ENCODE measurements around the gene GFOD1. TPM values are rescaled to one million over a fixed set of nuclear protein-coding genes. Genes with fewer than 3 reads are reported as not detected.

GFOD1 gene
- total RNA-seq, 1 experiment from 2014 or later, result 0.68 TPM

DNA sequence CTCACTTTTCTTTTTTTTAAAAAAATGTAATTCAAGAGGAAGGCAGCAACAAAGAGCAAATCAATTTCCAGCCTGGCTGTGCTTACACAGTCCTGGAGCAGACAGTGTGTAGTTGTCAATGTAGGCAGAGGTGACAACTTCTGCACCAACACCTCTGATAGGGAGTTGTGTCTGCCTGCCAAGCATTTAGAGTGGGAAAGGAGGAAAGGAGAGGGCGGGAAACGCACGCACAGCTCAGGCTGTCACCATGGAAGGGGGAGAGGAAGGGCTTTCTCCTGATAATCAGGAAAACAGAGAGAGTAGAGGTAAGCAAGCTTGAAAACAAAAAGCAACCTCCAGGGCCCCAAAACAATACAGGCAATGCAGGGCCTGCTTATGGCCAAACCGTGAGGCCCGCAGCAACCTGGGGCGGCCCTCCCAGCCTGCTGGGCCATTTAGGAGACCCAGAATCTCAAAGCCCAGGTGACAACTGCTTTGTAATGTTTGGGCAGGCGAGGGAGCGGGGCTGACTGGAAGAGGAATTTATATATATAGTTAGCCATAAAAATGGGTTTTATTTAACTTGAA is 41.5 kb upstream of the GFOD1 start:
- Histone ChIP-seq H3K27me3 (ENCODE audit: insufficient read depth, low read depth) (no peaks in the 10 kb centered on the region), H3K4me1 (replicated peaks; ENCODE audit: insufficient read depth) (peaks cover 20% of the 10 kb centered on the region), H3K9me2 (ENCODE audit: insufficient read depth) (no peaks in the 10 kb centered on the region), H3K9me3 (ENCODE audit: insufficient read depth, low read depth) (no peaks in the 10 kb centered on the region), H3F3A (ENCODE audit: insufficient read depth, low read depth) (peaks cover 5% of the 10 kb centered on the region; the same call in 1 of the 2 replicates), H4K20me1 (ENCODE audit: insufficient read depth) (no peaks in the 10 kb centered on the region), H3K27ac (no peak overlapping the region), H2AFZ (no peak overlapping the region), H3K36me3 (ENCODE audit: low read depth) (no peaks in the 10 kb centered on the region), H3K4me2 (no peak overlapping the region), H3K4me3 (no peak overlapping the region), H3K79me2 (ENCODE audit: low read depth) (no peaks in the 10 kb centered on the region)
- TF ChIP-seq EZH2 (IDR thresholded peaks at IDR 0.05; ENCODE audit: low read depth), result no peak
- TF ChIP-seq, protein P1, sequence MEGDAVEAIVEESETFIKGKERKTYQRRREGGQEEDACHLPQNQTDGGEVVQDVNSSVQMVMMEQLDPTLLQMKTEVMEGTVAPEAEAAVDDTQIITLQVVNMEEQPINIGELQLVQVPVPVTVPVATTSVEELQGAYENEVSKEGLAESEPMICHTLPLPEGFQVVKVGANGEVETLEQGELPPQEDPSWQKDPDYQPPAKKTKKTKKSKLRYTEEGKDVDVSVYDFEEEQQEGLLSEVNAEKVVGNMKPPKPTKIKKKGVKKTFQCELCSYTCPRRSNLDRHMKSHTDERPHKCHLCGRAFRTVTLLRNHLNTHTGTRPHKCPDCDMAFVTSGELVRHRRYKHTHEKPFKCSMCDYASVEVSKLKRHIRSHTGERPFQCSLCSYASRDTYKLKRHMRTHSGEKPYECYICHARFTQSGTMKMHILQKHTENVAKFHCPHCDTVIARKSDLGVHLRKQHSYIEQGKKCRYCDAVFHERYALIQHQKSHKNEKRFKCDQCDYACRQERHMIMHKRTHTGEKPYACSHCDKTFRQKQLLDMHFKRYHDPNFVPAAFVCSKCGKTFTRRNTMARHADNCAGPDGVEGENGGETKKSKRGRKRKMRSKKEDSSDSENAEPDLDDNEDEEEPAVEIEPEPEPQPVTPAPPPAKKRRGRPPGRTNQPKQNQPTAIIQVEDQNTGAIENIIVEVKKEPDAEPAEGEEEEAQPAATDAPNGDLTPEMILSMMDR (conservative IDR thresholded peaks at IDR 0.05), result no peak
- POLR2A ChIA-PET (ENCODE audit: unreplicated experiment), result no interaction called here
- intact Hi-C loops (cut with micrococcal nuclease; ENCODE audit: unreplicated experiment), result no loop called here
- DNase-seq, result no peak
- CTCF ChIA-PET, result no interaction called here
- no TSS peak for BruUV-seq (replicated peaks)

DNA sequence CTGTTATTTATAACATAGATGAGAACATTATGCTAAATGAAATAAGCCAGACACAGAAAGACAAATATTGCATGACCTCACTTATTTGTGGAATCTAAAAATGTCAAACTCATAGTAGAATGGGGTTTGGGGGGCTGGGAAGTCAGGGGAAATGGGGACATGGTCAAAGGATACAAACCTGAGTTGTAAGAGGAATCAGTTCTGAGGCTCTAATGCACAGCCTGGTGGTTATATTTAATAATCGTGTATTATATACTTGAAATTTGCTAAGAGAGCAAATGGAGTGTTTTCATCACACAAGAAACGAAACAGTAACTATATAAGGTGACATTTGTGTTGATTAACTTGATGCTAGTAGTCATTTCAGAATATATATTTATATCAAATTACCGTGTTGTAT is 40.8 kb upstream of the GFOD1 start:
- Histone ChIP-seq H3K27ac (no peak overlapping the region), H3K4me1 (replicated peaks; ENCODE audit: insufficient read depth) (peaks cover 20% of the 10 kb centered on the region), H2AFZ (no peak overlapping the region), H3K79me2 (ENCODE audit: low read depth) (no peaks in the 10 kb centered on the region), H3K36me3 (ENCODE audit: low read depth) (no peaks in the 10 kb centered on the region), H3K9me3 (ENCODE audit: insufficient read depth, low read depth) (no peaks in the 10 kb centered on the region), H3F3A (ENCODE audit: insufficient read depth, low read depth) (peaks cover 5% of the 10 kb centered on the region; the same call in 1 of the 2 replicates), H3K4me2 (no peak overlapping the region), H3K9me2 (ENCODE audit: insufficient read depth) (no peaks in the 10 kb centered on the region), H3K27me3 (ENCODE audit: insufficient read depth, low read depth) (no peaks in the 10 kb centered on the region), H3K4me3 (no peak overlapping the region), H4K20me1 (ENCODE audit: insufficient read depth) (no peaks in the 10 kb centered on the region)
- ChIA-PET POLR2A (ENCODE audit: unreplicated experiment) (no interaction called here), CTCF (no interaction called here)
- no peak for TF ChIP-seq EZH2 (IDR thresholded peaks at IDR 0.05; ENCODE audit: low read depth)
- TF ChIP-seq, protein P1 (conservative IDR thresholded peaks at IDR 0.05), result no peak
- DNase-seq, result no peak
- no TSS peak for BruUV-seq (replicated peaks)
- intact Hi-C loops (cut with micrococcal nuclease; ENCODE audit: unreplicated experiment), result no loop called here

DNA sequence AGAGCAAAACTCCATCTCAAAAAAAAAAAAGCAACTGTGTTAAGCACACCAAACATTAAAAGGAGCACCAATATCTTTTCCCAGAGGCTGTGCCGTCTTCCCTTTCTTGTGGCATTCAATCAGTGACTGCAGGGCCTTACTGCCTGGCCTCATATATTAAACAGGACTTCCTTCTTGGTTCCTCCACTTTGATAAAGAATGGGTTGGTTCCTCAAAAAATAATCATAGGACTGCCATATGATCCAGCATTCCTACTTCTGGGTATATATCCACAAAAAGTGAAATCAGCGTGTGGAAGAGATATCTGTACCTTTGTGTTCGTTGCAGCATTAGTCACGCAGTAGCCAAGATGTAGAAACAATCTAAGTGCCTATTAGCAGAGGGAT is 40.3 kb upstream of the GFOD1 start:
- Histone ChIP-seq H3K36me3 (ENCODE audit: low read depth) (no peaks in the 10 kb centered on the region), H3F3A (ENCODE audit: insufficient read depth, low read depth) (peaks cover 5% of the 10 kb centered on the region; the same call in 1 of the 2 replicates), H3K27me3 (ENCODE audit: insufficient read depth, low read depth) (no peaks in the 10 kb centered on the region), H3K27ac (no peak overlapping the region), H3K4me3 (no peak overlapping the region), H3K9me3 (ENCODE audit: insufficient read depth, low read depth) (no peaks in the 10 kb centered on the region), H3K4me2 (no peak overlapping the region), H3K9me2 (ENCODE audit: insufficient read depth) (no peaks in the 10 kb centered on the region), H3K79me2 (ENCODE audit: low read depth) (no peaks in the 10 kb centered on the region), H4K20me1 (ENCODE audit: insufficient read depth) (no peaks in the 10 kb centered on the region), H3K4me1 (replicated peaks; ENCODE audit: insufficient read depth) (peaks cover 23% of the 10 kb centered on the region), H2AFZ (no peak overlapping the region)
- TF ChIP-seq, protein P1 (conservative IDR thresholded peaks at IDR 0.05), result no peak
- TF ChIP-seq EZH2 (IDR thresholded peaks at IDR 0.05; ENCODE audit: low read depth), result no peak
- intact Hi-C loops (cut with micrococcal nuclease; ENCODE audit: unreplicated experiment), result no loop called here
- POLR2A ChIA-PET (ENCODE audit: unreplicated experiment), result interaction anchor here (0.7 to 0.8 kb wide), 2 partner anchors 183 to 286 kb away, joined by 11 to 44 read pairs; partner anchors contain the start of gene MCUR1
- no peak for DNase-seq
- no TSS peak for BruUV-seq (replicated peaks)
- CTCF ChIA-PET, result no interaction called here
